ENCODE data around the gene TMEM120A.
A peak's percentile ranks its signal among the peaks of the same experiment; 100 is the strongest.

TMEM120A gene

GRCh38 chr7:76003351-76003750 lies 9.0 kb upstream of the TMEM120A start:
- Mint-ChIP-seq H3K27me3 (no peaks in the 10 kb centered on the region), H3K4me3 (no peak overlapping the region), H3K9me3 (no peaks in the 10 kb centered on the region), H3K4me1 (peaks cover 17% of the 10 kb centered on the region), H3K27ac (no peak overlapping the region)
- no peak for ATAC-seq
- no peak for DNase-seq

- Mint-ChIP-seq H3K27me3 (no peaks in the 10 kb centered on the region), H3K4me1 (peaks cover 13% of the 10 kb centered on the region), H3K4me3 (no peak overlapping the region), H3K9me3 (no peaks in the 10 kb centered on the region), H3K27ac (no peak overlapping the region)
- DNase-seq (no peak), ATAC-seq (no peak)
These were observed 8.4 kb upstream of the TMEM120A start for GRCh38 chr7:76002822-76003221.

GRCh38 chr7:76002139-76002538 lies 7.7 kb upstream of the TMEM120A start:
- H3K27me3 Mint-ChIP-seq: no peaks in the 10 kb centered on the region
- DNase-seq (no peak), ATAC-seq (no peak)
- H3K27ac Mint-ChIP-seq: no peak overlapping the region
- H3K9me3 Mint-ChIP-seq: no peaks in the 10 kb centered on the region
- H3K4me1 Mint-ChIP-seq: peaks cover 12% of the 10 kb centered on the region
- no peak overlapping the region for H3K4me3 Mint-ChIP-seq

GRCh38 chr7:76000566-76000965 lies 6.2 kb upstream of the TMEM120A start:
- no peaks in the 10 kb centered on the region for H3K9me3 Mint-ChIP-seq
- H3K4me1 Mint-ChIP-seq: peaks cover 21% of the 10 kb centered on the region
- no peak overlapping the region for H3K4me3 Mint-ChIP-seq
- H3K27ac Mint-ChIP-seq: no peak overlapping the region
- ATAC-seq (no peak), DNase-seq (no peak)
- no peaks in the 10 kb centered on the region for H3K27me3 Mint-ChIP-seq

GRCh38 chr7:75998038-75998437 lies 3.6 kb upstream of the TMEM120A start:
- Mint-ChIP-seq H3K27me3 (no peaks in the 10 kb centered on the region), H3K9me3 (no peaks in the 10 kb centered on the region), H3K4me1 (peaks cover 42% of the 10 kb centered on the region), H3K4me3 (no peak overlapping the region), H3K27ac (no peak overlapping the region)
- no peak for ATAC-seq
- DNase-seq: no peak

- Mint-ChIP-seq H3K4me3 (no peak overlapping the region), H3K27me3 (no peaks in the 10 kb centered on the region), H3K9me3 (no peaks in the 10 kb centered on the region), H3K4me1 (peaks cover 44% of the 10 kb centered on the region), H3K27ac (no peak overlapping the region)
- DNase-seq (no peak), ATAC-seq (no peak)
These were observed 2.1 kb upstream of the TMEM120A start for GRCh38 chr7:75996476-75996875.

- Mint-ChIP-seq H3K9me3 (no peaks in the 10 kb centered on the region), H3K4me3 (peak overlapping the region in 1 of 2 donors; percentile 13)
These were observed 1.6 kb upstream of the TMEM120A start for GRCh38 chr7:75995996-75996395.

GRCh38 chr7:75995052-75995471 lies 667 bp upstream of the TMEM120A start:
- peaks cover 55% of the 10 kb centered on the region for H3K4me1 Mint-ChIP-seq
- DNase-seq: no peak
- no peaks in the 10 kb centered on the region for H3K27me3 Mint-ChIP-seq
- peak overlapping the region; percentile 79 to 86 for H3K4me3 Mint-ChIP-seq
- H3K27ac Mint-ChIP-seq: no peak overlapping the region
- no peaks in the 10 kb centered on the region for H3K9me3 Mint-ChIP-seq
- ATAC-seq: no peak

More at GRCh38 chr7:75995996-75996395, 1.6 kb upstream of the TMEM120A start:
- no peak overlapping the region for H3K27ac Mint-ChIP-seq
- H3K4me1 Mint-ChIP-seq: peaks cover 47% of the 10 kb centered on the region
- no peak for DNase-seq
- ATAC-seq: no peak
- H3K27me3 Mint-ChIP-seq: no peaks in the 10 kb centered on the region

GRCh38 chr7:75993689-75994387 lies 557 bp downstream of the TMEM120A start:
- H3K4me1 Mint-ChIP-seq: peaks cover 62% of the 10 kb centered on the region
- DNase-seq (peak in 1 of 2 donors; percentile 42), ATAC-seq (peak; percentile 31)

GRCh38 chr7:75992083-75992755 lies 2.2 kb downstream of the TMEM120A start:
- Mint-ChIP-seq H3K27me3 (no peaks in the 10 kb centered on the region), H3K27ac (no peak overlapping the region), H3K4me3 (peak overlapping the region in 1 of 2 donors; percentile 86), H3K4me1 (peaks cover 57% of the 10 kb centered on the region), H3K9me3 (no peaks in the 10 kb centered on the region)
- ATAC-seq (no peak), DNase-seq (no peak)

More at GRCh38 chr7:75993689-75994387, 557 bp downstream of the TMEM120A start:
- H3K27me3 Mint-ChIP-seq: no peaks in the 10 kb centered on the region
- no peaks in the 10 kb centered on the region for H3K9me3 Mint-ChIP-seq
- H3K4me3 Mint-ChIP-seq: peak overlapping the region; percentile 79 to 86
- H3K27ac Mint-ChIP-seq: peak overlapping the region in 1 of 2 donors; percentile 75

GRCh38 chr7:75991531-75992082 lies 2.8 kb downstream of the TMEM120A start:
- Mint-ChIP-seq H3K27me3 (no peaks in the 10 kb centered on the region), H3K4me3 (peak overlapping the region in 1 of 2 donors; percentile 38), H3K9me3 (no peaks in the 10 kb centered on the region), H3K4me1 (peaks cover 51% of the 10 kb centered on the region), H3K27ac (no peak overlapping the region)
- DNase-seq: no peak
- no peak for ATAC-seq

- H3K27ac Mint-ChIP-seq: peak overlapping the region; percentile 1 to 57
- H3K9me3 Mint-ChIP-seq: no peaks in the 10 kb centered on the region
- peaks cover 39% of the 10 kb centered on the region for H3K4me1 Mint-ChIP-seq
- no peak for DNase-seq
- peak; percentile 35 for ATAC-seq
- H3K4me3 Mint-ChIP-seq: peak overlapping the region; percentile 27 to 54
- no peaks in the 10 kb centered on the region for H3K27me3 Mint-ChIP-seq
These were observed 4.7 kb downstream of the TMEM120A start for GRCh38 chr7:75989500-75990388.

GRCh38 chr7:75988568-75989499 lies 5.6 kb downstream of the TMEM120A start:
- H3K9me3 Mint-ChIP-seq: no peaks in the 10 kb centered on the region
- peak overlapping the region in 1 of 2 donors; percentile 54 for H3K4me3 Mint-ChIP-seq
- ATAC-seq (peak; percentile 7), DNase-seq (no peak)
- H3K27ac Mint-ChIP-seq: peak overlapping the region; percentile 57 to 76
- H3K27me3 Mint-ChIP-seq: no peaks in the 10 kb centered on the region
- H3K4me1 Mint-ChIP-seq: peaks cover 34% of the 10 kb centered on the region

- Mint-ChIP-seq H3K4me3 (peak overlapping the region in 1 of 2 donors; percentile 29), H3K27me3 (no peaks in the 10 kb centered on the region), H3K27ac (peak overlapping the region in 1 of 2 donors; percentile 76), H3K4me1 (peaks cover 26% of the 10 kb centered on the region), H3K9me3 (no peaks in the 10 kb centered on the region)
- no peak for ATAC-seq
- no peak for DNase-seq
These were observed 6.4 kb downstream of the TMEM120A start for GRCh38 chr7:75987805-75988567.

Data from stimulated activated naive CD8-positive, alpha-beta T cell treated with anti-CD3 and anti-CD28 coated beads, Interleukin-15, amount 100 ng/mL, for 72 hours (primary cell).